Measurements from ENCODE around the gene MED7.
A peak's percentile ranks its signal among the peaks of the same experiment; 100 is the strongest.
"Not testable (repeated sequence)": the region's sequence is repeated elsewhere in the genome, so short reads cannot be mapped to it uniquely, and the experiment has no call there.

MED7 gene, protein sequence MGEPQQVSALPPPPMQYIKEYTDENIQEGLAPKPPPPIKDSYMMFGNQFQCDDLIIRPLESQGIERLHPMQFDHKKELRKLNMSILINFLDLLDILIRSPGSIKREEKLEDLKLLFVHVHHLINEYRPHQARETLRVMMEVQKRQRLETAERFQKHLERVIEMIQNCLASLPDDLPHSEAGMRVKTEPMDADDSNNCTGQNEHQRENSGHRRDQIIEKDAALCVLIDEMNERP

DNA sequence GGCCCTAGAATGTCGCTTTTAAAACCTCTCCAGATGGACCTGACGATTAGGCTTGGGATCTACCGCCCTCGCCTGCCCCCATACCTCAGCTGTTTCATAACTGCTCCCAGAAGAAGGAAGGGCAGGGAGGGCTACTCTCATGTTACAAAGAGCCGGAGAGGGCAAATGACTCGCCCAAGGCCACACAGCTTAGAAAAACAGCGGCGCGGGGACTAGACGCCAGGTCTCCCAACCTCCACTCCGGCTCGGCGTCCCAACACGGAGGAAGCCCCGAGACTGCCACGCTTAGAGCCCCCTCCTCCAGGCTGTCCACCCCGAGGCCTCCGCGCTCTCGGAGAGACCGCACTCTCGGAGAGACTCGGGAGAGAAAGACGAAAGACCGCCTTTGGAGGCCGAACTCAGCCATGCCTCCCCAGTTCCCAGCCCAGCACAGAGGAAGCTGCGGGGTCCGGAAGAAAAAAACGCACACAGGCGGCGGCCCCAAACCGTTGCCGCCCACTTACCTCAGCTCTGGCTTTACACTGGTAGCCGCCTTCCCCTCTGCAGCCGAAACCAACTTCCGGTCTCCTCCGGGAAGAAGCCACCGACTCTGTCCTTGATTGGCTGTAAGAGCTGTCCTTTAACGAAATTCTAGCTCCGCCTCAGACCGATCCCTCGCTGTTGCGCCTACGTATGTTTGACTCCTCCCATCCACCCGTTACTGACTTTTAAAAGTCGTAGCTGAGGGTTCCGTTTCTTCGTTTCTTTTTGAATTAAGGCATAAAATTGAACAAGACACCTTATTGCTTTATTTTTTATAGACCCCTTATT lies at the start of gene MED7:
Gene MED7, minus strand, starts transcription at position 549 of the 810 bp plus-strand sequence. CDS start 3,434 bp downstream, outside the sequence.
- DNase-seq: peak; percentile 99

GRCh38 chr5:157189223-157189622 lies 46.6 kb upstream of the MED7 start:
- DNase-seq: no peak

- DNase-seq: no peak
Measured at GRCh38 chr5:157188270-157188669, 45.6 kb upstream of the MED7 start.

DNA sequence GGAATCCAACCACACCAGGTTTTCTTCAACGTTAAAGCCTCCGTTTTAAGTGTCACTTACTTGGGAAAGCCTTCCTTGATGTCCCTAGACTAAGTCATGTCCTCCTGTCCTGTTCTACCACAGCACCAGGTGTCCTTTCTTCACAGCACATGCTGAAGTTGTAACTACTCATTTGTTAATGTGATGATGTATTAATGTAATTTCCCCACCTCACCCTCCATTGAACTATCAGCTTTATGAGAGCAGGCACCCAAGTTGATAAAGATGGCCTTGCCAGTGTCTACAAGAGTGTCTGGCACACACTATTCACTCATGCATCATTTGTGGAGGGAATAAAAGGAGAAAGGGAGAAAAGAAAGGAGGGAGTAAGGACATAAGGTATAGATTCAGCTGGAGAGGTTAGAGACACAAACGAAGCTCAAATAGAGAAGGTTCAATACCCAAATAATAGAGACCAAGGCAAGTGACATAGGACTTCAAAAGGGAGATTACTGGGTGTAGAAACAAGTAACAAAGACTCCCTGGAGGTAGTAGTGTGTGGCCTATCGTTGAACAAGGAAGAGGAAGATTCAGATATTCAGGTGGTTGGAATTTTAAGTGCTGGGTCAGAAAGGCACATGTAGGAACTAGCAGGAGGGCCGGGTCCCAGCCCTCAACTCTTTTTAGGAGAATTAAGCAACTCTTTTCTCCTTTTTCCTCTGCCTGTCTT lies 44.5 kb upstream of the MED7 start:
- DNase-seq: no peak

GRCh38 chr5:157186309-157187045 lies 43.8 kb upstream of the MED7 start:
- no peak for DNase-seq

DNA sequence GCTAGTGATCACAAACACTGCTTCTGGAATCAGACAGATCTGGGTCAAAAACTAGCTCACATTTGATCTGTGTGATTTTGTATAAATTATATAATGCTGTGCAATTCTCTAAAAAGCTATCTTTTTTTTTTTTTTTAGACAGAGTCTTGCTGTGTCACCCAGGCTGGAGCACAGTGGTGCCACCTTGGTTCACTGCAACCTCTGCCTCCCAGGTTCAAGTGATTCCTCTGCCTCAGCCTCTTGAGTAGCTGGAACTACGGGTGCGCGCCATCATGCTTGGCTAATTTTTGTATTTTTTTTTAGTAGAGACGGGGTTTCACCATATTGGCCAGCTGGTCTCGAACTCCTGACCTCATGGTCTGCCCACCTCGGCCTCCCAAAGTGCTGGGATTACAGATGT lies 42.5 kb upstream of the MED7 start:
- DNase-seq: not testable (repeated sequence)

- no peak for DNase-seq
Measured at GRCh38 chr5:157184117-157184670, 41.5 kb upstream of the MED7 start.

- peak; percentile 24 for DNase-seq
Measured at GRCh38 chr5:157182143-157182757, 39.6 kb upstream of the MED7 start.

- DNase-seq: peak; percentile 85
Measured at GRCh38 chr5:157180374-157181264, 38.0 kb upstream of the MED7 start, which contains the start of gene ITK. Gene ITK, plus strand, starts transcription at chr5:157180840. Its CDS starts 138 bp downstream, at chr5:157180978.

DNA sequence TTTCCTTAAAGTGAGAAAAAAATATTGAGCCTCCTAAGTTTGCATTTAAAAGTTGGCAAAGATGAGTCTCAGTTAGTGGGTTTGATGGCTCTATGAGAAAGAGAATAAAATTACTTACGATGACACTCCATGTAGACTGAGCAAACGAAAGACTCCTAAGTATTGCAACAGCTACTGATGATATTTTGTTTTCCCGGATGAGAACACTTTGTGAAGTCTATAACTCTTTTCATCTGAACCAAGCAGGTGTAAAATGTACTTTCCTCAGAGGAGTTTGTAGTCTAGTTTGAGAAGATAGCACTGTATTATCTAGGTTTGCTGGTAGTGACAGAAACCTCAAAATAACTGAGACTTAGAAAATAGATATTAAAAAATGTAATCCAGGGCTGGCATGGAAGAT lies 36.3 kb upstream of the MED7 start:
- DNase-seq: no peak

GRCh38 chr5:157177953-157178352 lies 35.3 kb upstream of the MED7 start:
- DNase-seq: no peak

DNA sequence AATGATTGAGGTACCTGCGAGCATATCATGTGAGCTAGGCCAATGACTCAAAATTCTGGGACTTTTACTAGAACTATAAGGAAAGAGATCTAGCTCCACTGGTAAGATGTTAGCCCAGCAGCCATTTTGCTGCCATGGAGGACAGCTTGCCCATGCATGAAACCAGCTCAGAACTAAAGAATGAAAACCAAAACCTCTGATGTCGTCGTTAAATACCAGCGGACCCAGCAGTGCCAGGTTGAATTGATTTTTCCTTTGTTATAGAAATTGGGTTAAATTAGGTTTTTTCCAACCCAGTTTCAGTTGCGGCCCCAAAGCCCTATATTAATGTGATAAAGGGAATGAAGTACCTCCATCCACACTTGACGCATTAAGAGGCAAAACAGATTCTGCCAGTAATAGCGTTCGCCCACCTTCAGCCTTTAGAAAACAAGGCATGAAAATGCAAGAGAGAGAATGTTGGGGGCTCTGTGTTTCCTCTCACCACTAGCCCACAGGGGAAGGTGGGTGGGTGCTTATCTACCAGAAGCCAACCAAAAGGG lies 32.5 kb upstream of the MED7 start:
- no peak for DNase-seq

GRCh38 chr5:157172403-157172802 lies 29.7 kb upstream of the MED7 start:
- DNase-seq: peak; percentile 90

DNA sequence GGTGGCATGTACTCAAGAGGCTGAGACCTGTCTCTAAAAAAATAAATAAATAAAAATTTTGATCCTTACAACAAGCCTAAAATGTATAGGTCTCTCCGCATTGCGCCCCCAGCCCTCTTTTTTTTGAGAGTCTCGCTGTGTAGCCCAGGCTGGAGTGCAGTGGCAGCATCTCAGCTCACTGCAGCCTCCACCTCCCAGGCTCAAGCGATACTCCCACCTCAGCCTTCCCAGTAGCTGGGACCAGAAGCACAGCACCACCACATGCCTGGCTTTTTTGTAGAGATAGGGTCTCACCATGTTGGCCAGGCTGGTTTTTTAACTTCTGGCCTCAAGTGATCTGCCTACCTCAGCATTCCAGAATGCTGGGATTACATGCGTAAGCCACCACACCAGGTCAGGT lies 25.6 kb upstream of the MED7 start:
- DNase-seq: no peak

- peak; percentile 49 for DNase-seq
Measured at GRCh38 chr5:157167214-157167621, 24.6 kb upstream of the MED7 start.

DNA sequence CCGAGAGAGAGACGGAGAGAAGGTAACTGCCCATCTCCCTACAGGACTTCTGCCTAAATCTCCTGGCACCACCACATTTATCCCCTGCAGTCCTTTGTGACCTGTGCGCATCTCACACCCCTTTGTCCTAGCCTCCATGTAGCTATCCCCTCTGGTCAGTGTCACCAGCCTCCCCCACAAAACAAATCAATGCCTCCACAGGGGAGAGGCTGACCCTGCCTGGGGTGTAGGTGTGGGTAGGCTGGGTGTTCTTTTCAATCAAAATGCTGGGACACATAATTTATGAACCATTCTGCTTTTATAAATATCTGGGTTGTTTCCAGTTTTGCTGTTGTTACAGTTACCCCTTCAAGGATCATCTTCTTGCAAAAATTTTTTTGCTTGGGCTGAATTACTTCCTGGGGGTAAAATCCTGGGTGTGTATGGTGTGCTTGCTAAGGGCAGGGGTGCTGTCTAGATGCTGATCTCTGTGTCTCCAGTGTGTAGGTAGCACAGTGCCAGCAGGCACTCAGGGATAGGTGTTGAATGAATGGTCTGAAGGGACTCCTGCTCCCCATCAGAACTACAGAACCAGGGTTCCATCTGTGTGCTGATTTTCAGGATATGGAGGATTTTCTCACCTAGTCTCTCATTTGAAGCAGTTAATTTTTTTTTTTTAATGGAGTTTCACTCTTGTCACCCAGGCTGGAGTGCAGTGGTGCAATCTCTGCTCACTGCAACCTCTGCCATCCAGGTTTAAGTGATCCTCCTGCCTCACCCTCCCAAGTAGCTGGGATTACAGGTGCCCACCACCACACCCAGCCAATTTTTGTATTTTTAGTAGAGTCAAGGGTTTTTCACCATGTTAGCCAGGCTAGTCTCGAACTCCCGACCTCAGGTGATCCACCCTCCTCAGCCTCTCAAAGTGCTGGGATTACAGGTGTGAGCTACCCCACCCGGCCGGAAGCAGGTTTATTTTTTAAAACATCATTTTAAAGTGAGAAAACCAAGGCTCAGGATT lies 23.8 kb upstream of the MED7 start, which contains the start of gene GARIN3:
Gene GARIN3, minus strand, starts transcription at position 51 of the 1,000 bp plus-strand sequence. CDS start 96 bp downstream, outside the sequence.
- DNase-seq: no peak

- no peak for DNase-seq
Measured at GRCh38 chr5:157165668-157166067, 23.0 kb upstream of the MED7 start.

- DNase-seq: no peak
Measured at GRCh38 chr5:157165261-157165660, 22.6 kb upstream of the MED7 start.

- DNase-seq: no peak
Measured at GRCh38 chr5:157164521-157164920, 21.9 kb upstream of the MED7 start.
